ENCODE data around the gene PYROXD2.

DNA sequence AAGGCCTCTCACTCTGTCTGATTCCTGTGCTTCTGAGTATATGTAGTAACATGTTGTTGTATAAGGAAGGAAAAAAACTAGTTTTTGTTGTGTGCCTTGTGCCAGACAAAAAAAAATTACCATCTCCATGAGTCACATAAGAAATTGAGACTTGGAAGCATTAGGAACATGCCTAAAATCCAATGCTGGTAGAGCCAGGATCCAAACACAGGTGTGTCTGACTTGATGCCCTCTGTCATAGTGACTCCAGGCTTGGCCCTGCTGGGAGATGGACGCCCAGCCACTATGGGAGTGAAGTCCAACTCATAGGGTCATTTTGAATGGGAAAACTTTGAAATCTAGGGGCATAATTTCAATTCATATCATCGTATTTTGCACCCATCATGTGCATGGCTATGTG lies 38.0 kb downstream of the PYROXD2 start:
- TF ChIP-seq, protein P1, sequence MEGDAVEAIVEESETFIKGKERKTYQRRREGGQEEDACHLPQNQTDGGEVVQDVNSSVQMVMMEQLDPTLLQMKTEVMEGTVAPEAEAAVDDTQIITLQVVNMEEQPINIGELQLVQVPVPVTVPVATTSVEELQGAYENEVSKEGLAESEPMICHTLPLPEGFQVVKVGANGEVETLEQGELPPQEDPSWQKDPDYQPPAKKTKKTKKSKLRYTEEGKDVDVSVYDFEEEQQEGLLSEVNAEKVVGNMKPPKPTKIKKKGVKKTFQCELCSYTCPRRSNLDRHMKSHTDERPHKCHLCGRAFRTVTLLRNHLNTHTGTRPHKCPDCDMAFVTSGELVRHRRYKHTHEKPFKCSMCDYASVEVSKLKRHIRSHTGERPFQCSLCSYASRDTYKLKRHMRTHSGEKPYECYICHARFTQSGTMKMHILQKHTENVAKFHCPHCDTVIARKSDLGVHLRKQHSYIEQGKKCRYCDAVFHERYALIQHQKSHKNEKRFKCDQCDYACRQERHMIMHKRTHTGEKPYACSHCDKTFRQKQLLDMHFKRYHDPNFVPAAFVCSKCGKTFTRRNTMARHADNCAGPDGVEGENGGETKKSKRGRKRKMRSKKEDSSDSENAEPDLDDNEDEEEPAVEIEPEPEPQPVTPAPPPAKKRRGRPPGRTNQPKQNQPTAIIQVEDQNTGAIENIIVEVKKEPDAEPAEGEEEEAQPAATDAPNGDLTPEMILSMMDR (IDR thresholded peaks at IDR 0.05), result no peak
- no peak for TF ChIP-seq POLR2AphosphoS5 (IDR thresholded peaks at IDR 0.05; ENCODE audit: low read depth, low read length)
